ENCODE data around the gene MDGA2. TPM values are rescaled to one million over a fixed set of nuclear protein-coding genes. Genes with fewer than 3 reads are reported as not detected.

MDGA2 gene
- total RNA-seq, 2 donors from 2014 or later: not detected

GRCh38 chr14:47557894-47558293 lies 117.5 kb downstream of the MDGA2 start:
- whole genome bisulfite sequencing, 2 donors: 24 to 46% methylated on average over 1 of the region's 1 CpG
- TF ChIP-seq POLR2A (IDR thresholded peaks at IDR 0.05) (no peak), CTCF (IDR thresholded peaks at IDR 0.05) (no peak)
- Histone ChIP-seq H3K27ac (no peak overlapping the region), H3K36me3 (replicated peaks in 1 of 2; ENCODE audit: insufficient read depth in 1 of 2, low read depth in 2 of 2) (no peaks in the 10 kb centered on the region), H3K4me1 (no peaks in the 10 kb centered on the region), H3K27me3 (no peaks in the 10 kb centered on the region), H3K4me3 (no peak overlapping the region), H3K9me3 (no peaks in the 10 kb centered on the region)
- intact Hi-C loops (cut with DNase I): no loop called here
- ATAC-seq (no peak), DNase-seq (no peak)

- no peaks in the 10 kb centered on the region for H3K4me1 ChIP-seq
- no peak overlapping the region for H3K27ac ChIP-seq
- intact Hi-C loops (cut with DNase I): no loop called here
Measured at GRCh38 chr14:47555333-47555732, 120.1 kb downstream of the MDGA2 start.

GRCh38 chr14:47549886-47550285 lies 125.5 kb downstream of the MDGA2 start:
- WGBS, 2 donors: 46 to 55% methylated on average over 2 of the region's 2 CpGs
- no peaks in the 10 kb centered on the region for H3K27me3 ChIP-seq
- intact Hi-C loops (cut with DNase I): no loop called here
- H3K9me3 ChIP-seq: no peaks in the 10 kb centered on the region
- no peak for DNase-seq
- H3K4me3 ChIP-seq: no peak overlapping the region
- TF ChIP-seq POLR2A (IDR thresholded peaks at IDR 0.05) (no peak), CTCF (IDR thresholded peaks at IDR 0.05) (no peak)
- H3K4me1 ChIP-seq: no peaks in the 10 kb centered on the region
- H3K27ac ChIP-seq: no peak overlapping the region
- no peaks in the 10 kb centered on the region for H3K36me3 ChIP-seq (replicated peaks in 1 of 2; ENCODE audit: insufficient read depth in 1 of 2, low read depth in 2 of 2)
- no peak for ATAC-seq

More at GRCh38 chr14:47555333-47555732, 120.1 kb downstream of the MDGA2 start:
- DNase-seq (no peak), ATAC-seq (no peak)
- no peaks in the 10 kb centered on the region for H3K9me3 ChIP-seq
- H3K4me3 ChIP-seq: no peak overlapping the region
- no peak for TF ChIP-seq POLR2A (IDR thresholded peaks at IDR 0.05)
- TF ChIP-seq CTCF (IDR thresholded peaks at IDR 0.05): no peak
- no peaks in the 10 kb centered on the region for H3K36me3 ChIP-seq (replicated peaks in 1 of 2; ENCODE audit: insufficient read depth in 1 of 2, low read depth in 2 of 2)
- no peaks in the 10 kb centered on the region for H3K27me3 ChIP-seq

DNA sequence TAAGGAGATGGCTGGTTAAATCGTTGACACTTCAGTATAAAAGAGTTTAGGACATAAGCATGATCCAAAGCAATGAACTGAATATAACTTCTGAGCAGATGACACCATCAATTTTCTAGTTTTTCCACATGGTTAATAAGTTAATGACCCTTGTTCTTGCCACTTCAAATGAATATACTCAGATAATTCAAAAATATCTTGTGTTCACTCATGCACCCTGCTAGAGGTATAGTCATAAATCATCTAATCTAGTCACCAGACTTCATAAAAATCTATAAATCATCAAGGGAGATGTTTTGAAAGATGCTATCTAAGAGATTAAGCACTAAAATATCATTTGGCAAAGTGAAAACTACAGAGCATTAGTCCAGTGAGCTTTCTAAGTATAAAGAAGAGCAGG lies 131.9 kb downstream of the MDGA2 start:
- intact Hi-C loops (cut with DNase I): no loop called here
- Histone ChIP-seq H3K27me3 (no peaks in the 10 kb centered on the region), H3K27ac (no peak overlapping the region), H3K4me3 (no peak overlapping the region), H3K9me3 (no peaks in the 10 kb centered on the region), H3K4me1 (no peaks in the 10 kb centered on the region), H3K36me3 (replicated peaks in 1 of 2; ENCODE audit: insufficient read depth in 1 of 2, low read depth in 2 of 2) (no peaks in the 10 kb centered on the region)
- ATAC-seq (no peak), DNase-seq (no peak)
- WGBS, 2 donors: 38 to 66% methylated on average over 1 of the region's 1 CpG
- TF ChIP-seq POLR2A (IDR thresholded peaks at IDR 0.05) (no peak), CTCF (IDR thresholded peaks at IDR 0.05) (no peak)

DNA sequence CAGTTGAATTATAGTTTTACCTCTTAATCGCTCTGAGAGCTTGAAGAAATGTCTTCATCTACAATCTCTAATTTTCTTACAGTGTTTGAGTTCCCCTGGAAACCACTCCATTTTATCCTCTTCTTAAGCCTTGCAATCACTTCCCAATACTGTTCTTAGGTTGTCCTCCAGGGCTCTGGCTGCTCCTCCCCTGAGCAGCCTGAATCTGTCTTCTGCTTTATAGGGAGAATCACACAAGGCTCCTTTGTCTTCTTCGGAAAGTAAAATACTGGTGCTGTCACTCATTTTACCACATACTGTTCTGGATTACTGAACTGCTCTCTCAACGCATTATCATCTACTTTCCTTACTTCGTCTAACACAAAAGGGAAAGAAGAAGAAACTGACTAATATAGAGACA lies 133.7 kb downstream of the MDGA2 start:
- DNase-seq: no peak
- intact Hi-C loops (cut with DNase I): no loop called here
- no peaks in the 10 kb centered on the region for H3K9me3 ChIP-seq
- TF ChIP-seq POLR2A (IDR thresholded peaks at IDR 0.05) (no peak), CTCF (IDR thresholded peaks at IDR 0.05) (no peak)
- no peak overlapping the region for H3K4me3 ChIP-seq
- ATAC-seq: no peak
- H3K4me1 ChIP-seq: no peaks in the 10 kb centered on the region
- H3K36me3 ChIP-seq (replicated peaks in 1 of 2; ENCODE audit: insufficient read depth in 1 of 2, low read depth in 2 of 2): no peaks in the 10 kb centered on the region
- 36 to 42% methylated on average over 4 of the region's 4 CpGs for WGBS, 2 donors
- H3K27me3 ChIP-seq: no peaks in the 10 kb centered on the region
- H3K27ac ChIP-seq: no peak overlapping the region
